Gastrocnemius medialis (tissue), 4 donors: ENCODE measurements around the gene VPS8.

Experiments
- CTCF ChIP-seq, 5 experiments: fragments of 450-650 bp in 3 of 5; fragments of 200-600 bp in 2 of 5; sonication (generic) in 2 of 5; IDR thresholded peaks in 4 of 5; conservative IDR thresholded peaks in 1 of 5; 1 replicate in 4 of 5; 2 replicates in 1 of 5; pipeline ENCODE4 v1.5.1; 2016 to 2019; ENCODE audit warnings: antibody characterized with exemption in 5 of 5, mild to moderate bottlenecking in 3 of 5, moderate library complexity in 3 of 5
- POLR2A ChIP-seq, 2 donors: fragments of 450-650 bp; IDR thresholded peaks; one replicate each; pipeline ENCODE4 v1.6.1; 2017; ENCODE audit warnings: antibody characterized with exemption in 2 of 2, mild to moderate bottlenecking in 2 of 2, moderate library complexity in 2 of 2

GRCh38 chr3:185052631-185053030 lies 240.7 kb downstream of the VPS8 start:
- TF ChIP-seq POLR2A (IDR thresholded peaks at IDR 0.05) (no peak), CTCF (IDR thresholded peaks at IDR 0.05 in 4 of 5, conservative IDR thresholded peaks at IDR 0.05 in 1 of 5) (no peak)
